GM18508 (cell line): ENCODE results near the gene DYNC1LI1.

ENCODE experiments used
- ATAC-seq: cut with Tn5 transposase; IDR thresholded peaks from one replicate; pipeline ENCODE4 v1.9.1; 2021; ENCODE audit warnings: moderate number of reproducible peaks; ENCODE audit not compliant: insufficient read depth, unreplicated experiment

Gene DYNC1LI1

DNA sequence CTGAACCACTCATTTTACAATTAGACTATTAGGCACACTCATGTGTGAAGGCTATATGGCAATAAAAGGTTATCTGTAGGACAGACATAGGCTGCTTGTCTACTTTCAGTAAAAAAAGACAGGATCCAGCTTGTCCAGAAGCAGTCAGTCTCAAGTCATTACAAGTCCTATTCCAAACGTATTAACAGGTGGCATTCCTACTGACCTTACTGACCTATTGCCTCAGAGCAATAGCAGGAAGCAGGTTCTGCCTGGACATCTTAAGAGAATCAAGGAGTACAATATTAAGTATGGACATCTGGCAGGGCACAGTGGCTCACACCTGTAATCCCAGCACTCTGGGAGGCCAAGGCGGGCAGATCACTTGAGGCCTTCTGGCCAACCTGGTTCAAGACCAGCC lies 75.0 kb downstream of the DYNC1LI1 start:
- ATAC-seq = no peak

- ATAC-seq = no peak
Observed at GRCh38 chr3:32495085-32495484, 75.6 kb downstream of the DYNC1LI1 start.

DNA sequence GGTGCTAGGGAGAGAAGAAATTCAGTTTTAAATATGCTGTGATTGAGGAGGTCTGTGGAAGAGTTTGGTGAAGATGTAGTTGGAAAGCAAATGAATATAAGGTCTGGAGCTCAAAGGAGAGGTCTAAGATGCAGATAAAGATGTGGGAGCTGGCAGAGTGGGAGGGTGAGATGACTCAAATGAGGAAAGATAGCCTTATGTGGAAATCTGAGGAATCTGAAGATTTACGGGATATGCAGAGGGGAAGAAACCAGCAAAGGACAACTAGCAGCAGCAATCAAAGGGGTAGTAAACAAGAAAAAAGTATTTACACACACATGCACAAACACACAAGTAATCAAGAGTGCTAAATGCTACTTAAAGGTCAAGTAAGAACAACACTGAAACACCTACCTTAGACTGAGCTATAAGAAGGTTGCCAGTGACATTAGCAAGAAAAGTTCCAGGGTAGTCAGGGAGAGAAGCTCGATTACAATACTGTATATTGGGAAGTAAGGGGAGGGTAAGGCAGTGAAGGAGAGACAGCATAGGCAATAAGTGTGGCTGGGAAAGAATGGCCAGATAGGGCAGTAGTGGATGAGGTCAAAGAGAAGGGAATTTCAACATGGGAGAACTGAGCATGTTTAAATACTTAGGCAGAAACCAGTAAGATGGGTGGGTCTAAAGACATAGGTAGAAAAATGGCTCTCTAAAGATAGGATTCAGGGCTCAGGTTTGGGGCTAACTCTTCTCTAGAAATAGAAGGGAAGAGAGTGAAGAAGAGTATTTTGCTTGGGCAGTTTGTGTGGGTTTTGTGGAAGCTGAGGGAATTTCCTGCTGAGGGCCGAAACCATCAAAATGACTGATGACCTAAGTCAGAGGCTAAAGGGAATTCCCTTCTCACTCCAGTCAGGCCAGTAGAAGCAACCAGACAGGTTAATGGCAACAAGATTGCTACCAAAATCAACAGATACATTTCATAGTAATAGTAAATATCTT lies 76.9 kb downstream of the DYNC1LI1 start:
- peak; percentile 58 for ATAC-seq

GRCh38 chr3:32492684-32493436 lies 77.8 kb downstream of the DYNC1LI1 start:
- ATAC-seq = no peak

DNA sequence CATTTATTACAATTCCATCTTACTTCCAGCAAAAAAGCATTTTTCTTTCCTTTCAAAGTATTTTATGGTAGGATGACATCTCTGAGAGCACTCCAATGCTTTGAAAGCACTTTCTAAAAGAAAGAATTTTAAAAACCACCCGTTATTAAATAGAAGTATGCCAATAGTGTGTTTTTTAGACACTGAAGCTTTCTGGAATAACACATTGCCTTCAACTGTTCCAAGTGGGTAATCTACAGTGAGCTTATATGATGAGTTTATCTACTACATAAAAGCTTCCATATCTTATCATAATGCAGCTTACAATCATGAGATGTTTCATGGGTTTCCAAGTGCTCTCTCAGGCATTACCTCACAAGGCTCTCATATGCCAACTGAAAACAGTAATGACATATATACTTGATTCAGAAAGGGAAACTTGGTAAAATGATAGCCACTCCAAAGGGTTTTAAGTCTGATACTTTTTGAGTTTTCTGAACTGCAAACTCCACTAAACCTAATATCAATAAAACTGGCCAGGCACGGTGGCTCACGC lies 82.1 kb downstream of the DYNC1LI1 start:
- ATAC-seq = no peak

- ATAC-seq = no peak
Observed at GRCh38 chr3:32487781-32488473, 82.7 kb downstream of the DYNC1LI1 start.

GRCh38 chr3:32484436-32484835 lies 86.2 kb downstream of the DYNC1LI1 start:
- ATAC-seq = no peak

GRCh38 chr3:32483772-32484171 lies 86.9 kb downstream of the DYNC1LI1 start:
- ATAC-seq = no peak

DNA sequence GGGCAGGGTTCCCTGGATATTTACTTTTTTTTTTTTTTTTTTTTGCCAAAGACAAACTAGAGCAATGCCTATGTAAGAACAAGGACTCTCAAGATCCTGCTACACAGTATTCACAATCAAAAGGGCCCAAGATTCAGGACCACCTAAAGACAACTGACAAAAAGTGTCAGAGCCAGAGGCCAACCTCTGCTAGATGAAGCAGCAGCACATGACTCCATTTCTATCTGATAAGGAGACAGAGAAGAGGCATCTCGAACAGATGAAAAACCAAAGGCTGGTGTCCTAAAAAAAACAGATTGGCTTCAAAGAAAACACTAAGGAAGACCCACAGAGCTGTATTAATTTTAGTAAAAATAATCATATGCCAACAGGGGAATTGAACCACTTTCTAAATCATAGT lies 88.0 kb downstream of the DYNC1LI1 start:
- ATAC-seq = no peak

DNA sequence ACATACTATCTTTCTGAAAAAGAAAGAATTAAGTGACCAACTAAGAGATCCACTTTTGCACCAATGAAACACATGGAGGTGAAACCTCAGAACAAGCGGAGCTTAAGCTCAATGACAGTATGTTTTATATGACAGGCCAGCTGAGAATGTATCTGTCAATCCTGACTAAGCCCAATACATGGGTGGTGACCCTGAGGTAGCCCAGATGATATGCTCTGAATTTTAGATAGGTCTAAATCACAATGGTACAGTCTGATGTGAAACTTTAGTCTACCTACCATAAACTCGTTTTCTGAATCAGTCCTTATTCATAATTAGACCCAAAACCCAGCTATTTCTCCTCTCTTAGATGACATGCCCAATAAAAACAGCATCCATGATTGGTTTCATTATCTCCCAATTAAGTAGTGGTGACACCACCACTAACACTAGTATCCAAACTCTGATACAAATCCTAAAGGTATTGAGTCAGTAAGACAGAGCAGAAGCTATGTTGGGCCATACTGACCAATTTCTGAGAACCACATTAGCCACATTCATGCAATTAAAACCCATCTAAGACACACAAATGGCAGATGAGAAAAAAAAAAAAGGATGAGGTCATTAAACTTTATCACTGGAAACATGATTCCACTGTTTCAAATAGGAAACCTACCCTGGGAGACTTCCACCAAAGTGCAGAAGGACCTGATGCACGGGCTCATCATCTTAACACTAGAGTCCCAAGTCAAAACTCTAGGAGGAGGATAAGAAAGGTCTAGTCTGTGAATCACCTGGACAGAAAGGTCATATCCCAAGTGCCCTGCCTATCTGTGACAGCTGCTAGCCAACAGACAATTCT lies 88.6 kb downstream of the DYNC1LI1 start:
- no peak for ATAC-seq

- ATAC-seq = no peak
Observed at GRCh38 chr3:32480604-32481003, 90.1 kb downstream of the DYNC1LI1 start.
